HCT116 (cell line): ENCODE measurements around the gene APPL2. TPM values are rescaled to one million over a fixed set of nuclear protein-coding genes. Genes with fewer than 3 reads are reported as not detected.

Experiments used
- ATAC-seq: fragments of 200-7000 bp; cut with Tn5 transposase; 2 replicates; pipeline ENCODE4 v1.9.1; 2020; ENCODE audit warnings: mild to moderate bottlenecking, moderate library complexity
- BruUV-seq: library from RNA; stranded (reverse); fragments of 400-500 nt; replicated peaks from 2 replicates; lab custom pipeline; 2021; lab: Mats Ljungman, UMichigan
- CTCF ChIA-PET: fragments of 300-600 bp; sonication (Branson Sonifier 250); formaldehyde crosslinking; loops from one replicate; lab custom pipeline; 2021; ENCODE audit warnings: antibody characterized with exemption; lab: Charles Lee
- POLR2A ChIA-PET: fragments of 300-600, 350-600 bp; sonication (Branson Sonifier 250); formaldehyde crosslinking; loops from one replicate; lab custom pipeline; 2021; ENCODE audit warnings: antibody characterized with exemption; lab: Charles Lee
- RAD21 ChIA-PET, 2 experiments: fragments of 300-600 bp; sonication (Branson Sonifier 250); formaldehyde crosslinking; loops; one replicate each; lab custom pipeline; 2023; ENCODE audit warnings: low total read pairs in 2 of 2; ENCODE audit not compliant: uncharacterized antibody in 2 of 2, unreplicated experiment in 2 of 2, low non-redundant PET in 1 of 2; lab: Charles Lee
- DNase-seq: peaks from one replicate; pipeline ENCODE4 v3.0.0-alpha.2; 2010; ENCODE audit warnings: low read depth, low spot score
- H2AFZ ChIP-seq: fragments of 200-600 bp; shearing (Covaris generic), sonication (generic); 2 replicates; pipeline ENCODE4 v1.6.1; 2017; ENCODE audit warnings: low read depth, mixed run types, mixed read lengths, antibody characterized with exemption, low read length; ENCODE audit not compliant: poor library complexity, severe bottlenecking
- H3K27ac ChIP-seq: 2 replicates; pipeline ENCODE4 v1.5.1; 2012; ENCODE audit warnings: low read depth, low read length
- H3K27me3 ChIP-seq: fragments of 200-600 bp; sonication (generic); 2 replicates; pipeline ENCODE4 v1.6.1; 2016; ENCODE audit warnings: mixed run types, low read length, mixed read lengths; ENCODE audit not compliant: insufficient read depth
- H3K36me3 ChIP-seq, 2 experiments: fragments of 200-500 bp in 1 of 2; fragments of 200-600 bp in 1 of 2; sonication (Bioruptor generic) in 1 of 2; sonication (generic) in 1 of 2; 2 replicates each; pipeline versions ENCODE4 v1.5.1 to v1.6.1; 2014 to 2016; ENCODE audit warnings: low read length in 2 of 2, inconsistent platforms in 1 of 2, mixed read lengths in 1 of 2, mixed run types in 1 of 2; ENCODE audit not compliant: insufficient read depth in 2 of 2, control insufficient read depth in 1 of 2
- H3K4me1 ChIP-seq, 2 experiments: fragments of 200-600 bp in 1 of 2; sonication (generic) in 1 of 2; 2 replicates each; pipeline versions ENCODE4 v1.5.1 to v1.6.1; 2012 to 2017; ENCODE audit warnings: low read length in 2 of 2, inconsistent platforms in 1 of 2, mild to moderate bottlenecking in 1 of 2, mixed read lengths in 1 of 2, mixed run types in 1 of 2, moderate library complexity in 1 of 2; ENCODE audit not compliant: insufficient read depth in 2 of 2, control insufficient read depth in 1 of 2
- H3K4me2 ChIP-seq: fragments of 200-600 bp; sonication (generic); 2 replicates; pipeline ENCODE4 v1.6.1; 2017; ENCODE audit warnings: mixed run types, low read length, mixed read lengths
- H3K4me3 ChIP-seq, 2 experiments: fragments of 200-600 bp in 1 of 2; sonication (generic) in 1 of 2; replicated peaks in 1 of 2; 2 replicates each; pipeline ENCODE4 v1.5.1; 2011 to 2016; ENCODE audit warnings: low read length in 2 of 2, control low read depth in 1 of 2, low read depth in 1 of 2, mild to moderate bottlenecking in 1 of 2, mixed read lengths in 1 of 2, mixed run types in 1 of 2
- H3K79me2 ChIP-seq: fragments of 200-600 bp; sonication (generic); 2 replicates; pipeline ENCODE4 v1.6.1; 2017; ENCODE audit warnings: mild to moderate bottlenecking, mixed run types, low read length, moderate library complexity, mixed read lengths; ENCODE audit not compliant: insufficient read depth
- H3K9ac ChIP-seq: fragments of 200-600 bp; sonication (generic); 2 replicates; pipeline ENCODE4 v1.6.1; 2016; ENCODE audit warnings: low read length, mixed read lengths
- H3K9me2 ChIP-seq: fragments of 200-600 bp; sonication (generic), shearing (Covaris generic); 2 replicates; pipeline ENCODE4 v1.6.1; 2017; ENCODE audit warnings: mixed run types, mild to moderate bottlenecking, moderate library complexity; ENCODE audit not compliant: insufficient read depth
- H3K9me3 ChIP-seq, 2 experiments: fragments of 200-500 bp in 1 of 2; fragments of 200-600 bp in 1 of 2; sonication (Bioruptor generic) in 1 of 2; sonication (generic) in 1 of 2; 2 replicates each; pipeline ENCODE4 v1.6.1; 2014 to 2017; ENCODE audit warnings: low read length in 2 of 2, mixed read lengths in 2 of 2, inconsistent platforms in 1 of 2, low read depth in 1 of 2, mild to moderate bottlenecking in 1 of 2, mixed run types in 1 of 2, moderate library complexity in 1 of 2; ENCODE audit not compliant: control insufficient read depth in 1 of 2, insufficient read depth in 1 of 2
- H4K20me1 ChIP-seq: fragments of 200-600 bp; sonication (generic), shearing (Covaris generic); 2 replicates; pipeline ENCODE4 v1.6.1; 2017; ENCODE audit warnings: mixed run types, mild to moderate bottlenecking, moderate library complexity; ENCODE audit not compliant: insufficient read depth
- ATF3 ChIP-seq: IDR thresholded peaks from 2 replicates; pipeline ENCODE4 v1.6.1; 2012
- CBX3 ChIP-seq: IDR thresholded peaks from 2 replicates; pipeline ENCODE4 v1.6.1; 2012; ENCODE audit warnings: low read depth
- EZH2 ChIP-seq: fragments of 200-600 bp; sonication (generic); IDR thresholded peaks from 2 replicates; pipeline ENCODE4 v1.6.1; 2017; ENCODE audit warnings: antibody characterized with exemption, mixed run types
- EZH2phosphoT487 ChIP-seq: fragments of 200-600 bp; IDR thresholded peaks from 2 replicates; pipeline ENCODE4 v1.6.1; 2018; ENCODE audit warnings: antibody characterized with exemption, borderline replicate concordance
- FOSL1 ChIP-seq: IDR thresholded peaks from 2 replicates; pipeline ENCODE4 v1.6.1; 2012; ENCODE audit warnings: low read depth
- JUND ChIP-seq: IDR thresholded peaks from 2 replicates; pipeline ENCODE4 v1.6.1; 2012
- MAX ChIP-seq: IDR thresholded peaks from 2 replicates; pipeline ENCODE4 v1.6.1; 2012
- RAD21 ChIP-seq: IDR thresholded peaks from 2 replicates; pipeline ENCODE4 v1.6.1; 2012; ENCODE audit warnings: low read depth, mild to moderate bottlenecking
- REST ChIP-seq: IDR thresholded peaks from 2 replicates; pipeline ENCODE4 v1.6.1; 2012; ENCODE audit warnings: low read depth
- SIN3A ChIP-seq: IDR thresholded peaks from 2 replicates; pipeline ENCODE4 v1.6.1; 2012; ENCODE audit warnings: low read depth
- SP1 ChIP-seq: IDR thresholded peaks from 2 replicates; pipeline ENCODE4 v1.6.1; 2012; ENCODE audit warnings: low read depth
- TCF7L2 ChIP-seq: IDR thresholded peaks from 2 replicates; pipeline ENCODE4 v1.7.0; 2011; ENCODE audit warnings: borderline replicate concordance, inconsistent platforms; ENCODE audit not compliant: insufficient read depth, insufficient read length; ENCODE audit errors: extremely low read depth
- YY1 ChIP-seq: IDR thresholded peaks from 2 replicates; pipeline ENCODE4 v1.6.1; 2011; ENCODE audit warnings: low read length, low read depth, moderate library complexity, mild to moderate bottlenecking; ENCODE audit not compliant: insufficient replicate concordance; ENCODE audit errors: extremely low read depth
- ZFX ChIP-seq: fragments of 450-650 bp; IDR thresholded peaks from 2 replicates; pipeline ENCODE4 v1.6.1; 2017
- ZNF274 ChIP-seq: fragments of 200-500 bp; sonication (Bioruptor generic); IDR thresholded peaks from 2 replicates; pipeline ENCODE4 v1.6.1; 2014; ENCODE audit warnings: mild to moderate bottlenecking, low read depth, low read length, inconsistent platforms
- intact Hi-C: fragments of 100-400 bp; cut with micrococcal nuclease; formaldehyde crosslinking; loops from 2 replicates; pipeline ENCODE4 v1.10.0; 2022
- total RNA-seq: library from RNA; stranded (reverse); gene quantifications from one replicate; pipeline ENCODE4 v1.2.1, GENCODE V29; 2021; ENCODE audit not compliant: unreplicated experiment
- TF ChIP-seq, protein P1 (sequence below), 3 experiments: fragments of 200-600 bp in 1 of 3; sonication (generic) in 1 of 3; IDR thresholded peaks in 2 of 3; conservative IDR thresholded peaks in 1 of 3; 2 replicates each; pipeline ENCODE4 v1.5.1; 2012 to 2017; ENCODE audit warnings: low read depth in 2 of 3, low read length in 2 of 3, antibody characterized with exemption in 1 of 3, borderline replicate concordance in 1 of 3, control low read depth in 1 of 3, mild to moderate bottlenecking in 1 of 3, mixed read lengths in 1 of 3, mixed run types in 1 of 3, moderate library complexity in 1 of 3; ENCODE audit not compliant: insufficient read depth in 1 of 3

The APPL2 gene
- total RNA-seq, 1 experiment from 2014 or later, result 22.6 TPM

DNA sequence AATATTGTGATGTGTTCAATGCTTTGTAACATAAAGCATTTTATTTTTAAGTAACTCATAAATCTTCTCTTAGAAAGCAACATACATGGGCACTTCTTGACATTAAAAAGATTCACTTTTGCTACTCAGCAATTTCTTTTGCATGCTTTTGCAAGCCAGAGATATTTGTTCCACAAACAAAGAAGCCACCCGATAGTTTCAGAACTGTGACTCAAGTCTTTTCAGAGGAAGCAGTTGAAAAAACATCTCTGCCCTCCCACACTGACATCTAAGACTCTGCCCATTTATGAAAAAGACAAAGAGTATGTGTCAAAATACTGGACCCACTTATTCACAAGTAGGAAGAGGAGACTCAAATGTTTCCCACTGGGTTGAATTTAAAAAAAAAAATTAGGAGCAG lies 7.5 kb downstream of the APPL2 start:
- H3K79me2 ChIP-seq, result no peaks in the 10 kb centered on the region
- TF ChIP-seq MAX, result no peak
- TF ChIP-seq EZH2, result no peak
- TF ChIP-seq ZNF274, result no peak
- TF ChIP-seq, protein P1, sequence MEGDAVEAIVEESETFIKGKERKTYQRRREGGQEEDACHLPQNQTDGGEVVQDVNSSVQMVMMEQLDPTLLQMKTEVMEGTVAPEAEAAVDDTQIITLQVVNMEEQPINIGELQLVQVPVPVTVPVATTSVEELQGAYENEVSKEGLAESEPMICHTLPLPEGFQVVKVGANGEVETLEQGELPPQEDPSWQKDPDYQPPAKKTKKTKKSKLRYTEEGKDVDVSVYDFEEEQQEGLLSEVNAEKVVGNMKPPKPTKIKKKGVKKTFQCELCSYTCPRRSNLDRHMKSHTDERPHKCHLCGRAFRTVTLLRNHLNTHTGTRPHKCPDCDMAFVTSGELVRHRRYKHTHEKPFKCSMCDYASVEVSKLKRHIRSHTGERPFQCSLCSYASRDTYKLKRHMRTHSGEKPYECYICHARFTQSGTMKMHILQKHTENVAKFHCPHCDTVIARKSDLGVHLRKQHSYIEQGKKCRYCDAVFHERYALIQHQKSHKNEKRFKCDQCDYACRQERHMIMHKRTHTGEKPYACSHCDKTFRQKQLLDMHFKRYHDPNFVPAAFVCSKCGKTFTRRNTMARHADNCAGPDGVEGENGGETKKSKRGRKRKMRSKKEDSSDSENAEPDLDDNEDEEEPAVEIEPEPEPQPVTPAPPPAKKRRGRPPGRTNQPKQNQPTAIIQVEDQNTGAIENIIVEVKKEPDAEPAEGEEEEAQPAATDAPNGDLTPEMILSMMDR (IDR thresholded peaks at IDR 0.05 in 2 of 3, conservative IDR thresholded peaks at IDR 0.05 in 1 of 3; ENCODE audit: borderline replicate concordance in 1 of 3, insufficient read depth in 1 of 3, low read depth in 2 of 3, low read length in 2 of 3), result no peak
- H2AFZ ChIP-seq, result no peak overlapping the region
- no peaks in the 10 kb centered on the region for H3K9me3 ChIP-seq
- no peak overlapping the region for H3K27ac ChIP-seq
- DNase-seq (no peak), ATAC-seq (no peak)
- no peak overlapping the region for H3K4me2 ChIP-seq
- no peak overlapping the region for H3K4me3 ChIP-seq
- H3K9me2 ChIP-seq, result no peaks in the 10 kb centered on the region
- H3K4me1 ChIP-seq, result no peaks in the 10 kb centered on the region
- peaks cover 0 to 3% of the 10 kb centered on the region in 2 experiments; a peak in 1 of 4 replicates for H3K36me3 ChIP-seq
- no peaks in the 10 kb centered on the region for H4K20me1 ChIP-seq
- ChIA-PET POLR2A (no interaction called here), RAD21 (no interaction called here), CTCF (no interaction called here)
- intact Hi-C loops, result no loop called here
- no peaks in the 10 kb centered on the region for H3K27me3 ChIP-seq
- no peak overlapping the region for H3K9ac ChIP-seq
- BruUV-seq, result no TSS peak

- BruUV-seq, result no TSS peak
These were observed 8.1 kb downstream of the APPL2 start for GRCh38 chr12:105227879-105228278.

More at GRCh38 chr12:105227879-105228278, 8.1 kb downstream of the APPL2 start:
- ChIA-PET POLR2A (no interaction called here), RAD21 (no interaction called here), CTCF (no interaction called here)
- intact Hi-C loops, result no loop called here
- DNase-seq (no peak), ATAC-seq (no peak)
- H3K9me3 ChIP-seq, result no peaks in the 10 kb centered on the region
- no peaks in the 10 kb centered on the region for H3K4me1 ChIP-seq
- no peaks in the 10 kb centered on the region for H3K27me3 ChIP-seq
- no peak overlapping the region for H3K9ac ChIP-seq
- no peak overlapping the region for H3K4me2 ChIP-seq
- H3K4me3 ChIP-seq, result no peak overlapping the region
- H3K9me2 ChIP-seq, result no peaks in the 10 kb centered on the region
- H3K27ac ChIP-seq, result no peak overlapping the region
- H3K36me3 ChIP-seq, result peaks cover 0 to 3% of the 10 kb centered on the region in 2 experiments; a peak in 1 of 4 replicates
- TF ChIP-seq EZH2 (no peak), EZH2phosphoT487 (no peak), CBX3 (no peak), SIN3A (no peak), MAX (no peak), TCF7L2 (no peak), ZFX (no peak), YY1 (no peak), FOSL1 (no peak), ATF3 (no peak), REST (no peak), RAD21 (no peak), SP1 (no peak), JUND (no peak)
- H4K20me1 ChIP-seq, result no peaks in the 10 kb centered on the region
- H3K79me2 ChIP-seq, result no peaks in the 10 kb centered on the region
- no peak overlapping the region for H2AFZ ChIP-seq
